Measurements from ENCODE around the gene CLTA. TPM values are rescaled to one million over a fixed set of nuclear protein-coding genes. Genes with fewer than 3 reads are reported as not detected.
A peak's percentile ranks its signal among the peaks of the same experiment; 100 is the strongest.

CLTA gene
- total and polyA plus RNA-seq, 4 donors, result 117 to 191 (median 141) TPM

- peaks cover 0 to 4% of the 10 kb centered on the region in 2 donors for H3K4me1 ChIP-seq (ENCODE audit: control insufficient read depth in 1 of 2, insufficient read depth in 2 of 2, low read length in 2 of 2)
- H3K4me3 ChIP-seq (ENCODE audit: low read length in 2 of 2), result no peak overlapping the region
- intact Hi-C loops (cut with DNase I), result no loop called here
- H3K9me3 ChIP-seq (ENCODE audit: control insufficient read depth, low read length), result no peaks in the 10 kb centered on the region
- WGBS, 2 donors, result 95 to 96% methylated on average over 10 of the region's 10 CpGs
- ATAC-seq (ENCODE audit: low FRiP score) (no peak), DNase-seq (peak in 1 of 2 donors; percentile 32)
- no peak overlapping the region for H3K27ac ChIP-seq (ENCODE audit: low read depth in 1 of 2, low read length in 2 of 2)
- no peaks in the 10 kb centered on the region for H3K36me3 ChIP-seq (ENCODE audit: control insufficient read depth in 1 of 2, insufficient read depth in 2 of 2, low read length in 1 of 2)
- H3K27me3 ChIP-seq (ENCODE audit: control insufficient read depth in 1 of 2, insufficient read depth in 2 of 2, low read length in 1 of 2), result no peaks in the 10 kb centered on the region
Observed at GRCh38 chr9:36146651-36147050, 44.1 kb upstream of the CLTA start.

DNA sequence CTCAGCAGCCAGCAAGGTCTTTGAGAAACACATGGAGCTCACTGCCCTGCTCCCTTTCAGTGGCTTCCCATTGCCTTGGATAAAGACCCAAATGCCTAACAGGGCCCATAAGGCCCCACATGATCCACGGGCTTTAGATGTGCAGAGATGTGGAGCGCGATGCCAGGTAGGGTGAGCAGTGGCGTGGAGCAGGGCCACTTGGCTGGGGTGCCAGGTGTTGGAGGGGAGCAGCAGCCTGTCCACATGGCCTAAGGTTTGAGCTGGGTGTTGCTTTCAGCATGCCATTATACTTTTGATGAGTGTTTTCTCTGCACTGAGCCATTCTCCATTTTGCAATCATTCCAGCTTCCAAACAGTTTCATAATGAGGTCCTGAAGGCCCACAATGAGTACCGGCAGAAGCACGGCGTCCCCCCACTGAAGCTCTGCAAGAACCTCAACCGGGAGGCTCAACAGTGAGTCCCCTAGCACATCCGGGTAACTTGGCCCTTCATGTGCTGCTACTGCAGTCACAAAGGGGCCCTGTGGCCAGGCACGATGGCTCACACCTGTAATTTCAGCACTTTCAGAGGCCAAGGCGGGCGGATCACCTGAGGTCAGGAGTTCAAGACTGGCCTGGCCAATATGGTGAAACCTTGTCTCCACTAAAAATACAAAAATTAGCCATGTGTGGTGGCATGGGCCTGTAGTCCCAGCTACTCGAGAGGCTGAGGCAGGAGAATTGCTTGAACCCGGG is 43.1 kb upstream of the CLTA start:
- H3K27ac ChIP-seq (ENCODE audit: low read depth in 1 of 2, low read length in 2 of 2), result no peak overlapping the region
- no peaks in the 10 kb centered on the region for H3K27me3 ChIP-seq (ENCODE audit: control insufficient read depth in 1 of 2, insufficient read depth in 2 of 2, low read length in 1 of 2)
- DNase-seq (peak in 1 of 2 donors; percentile 73), ATAC-seq (ENCODE audit: low FRiP score) (no peak)
- no peaks in the 10 kb centered on the region for H3K36me3 ChIP-seq (ENCODE audit: control insufficient read depth in 1 of 2, insufficient read depth in 2 of 2, low read length in 1 of 2)
- intact Hi-C loops (cut with DNase I), result loop anchor here in 1 of 2 donors (2.0 kb wide), 1 partner anchor 19 kb away; no protein-coding TSS in a partner anchor
- no peaks in the 10 kb centered on the region for H3K9me3 ChIP-seq (ENCODE audit: control insufficient read depth, low read length)
- no peak overlapping the region for H3K4me3 ChIP-seq (ENCODE audit: low read length in 2 of 2)
- WGBS, 2 donors, result 91% methylated on average over 14 of the region's 14 CpGs
- peaks cover 0 to 4% of the 10 kb centered on the region in 2 donors for H3K4me1 ChIP-seq (ENCODE audit: control insufficient read depth in 1 of 2, insufficient read depth in 2 of 2, low read length in 2 of 2)

GRCh38 chr9:36148311-36149051 is 42.2 kb upstream of the CLTA start:
- H3K4me3 ChIP-seq (ENCODE audit: low read length in 2 of 2), result no peak overlapping the region
- intact Hi-C loops (cut with DNase I), result loop anchor here in 1 of 2 donors (2.0 kb wide), 1 partner anchor 18 kb away; no protein-coding TSS in a partner anchor

GRCh38 chr9:36149197-36149596 is 41.5 kb upstream of the CLTA start:
- H3K9me3 ChIP-seq (ENCODE audit: control insufficient read depth, low read length), result no peaks in the 10 kb centered on the region
- 10 to 37% methylated on average over 4 of the region's 4 CpGs for WGBS, 2 donors
- H3K27ac ChIP-seq (ENCODE audit: low read depth in 1 of 2, low read length in 2 of 2), result peak overlapping the region in 1 of 2 donors; percentile 31
- ATAC-seq (ENCODE audit: low FRiP score) (peak; percentile 30), DNase-seq (no peak)
- H3K36me3 ChIP-seq (ENCODE audit: control insufficient read depth in 1 of 2, insufficient read depth in 2 of 2, low read length in 1 of 2), result no peaks in the 10 kb centered on the region
- H3K4me1 ChIP-seq (ENCODE audit: control insufficient read depth in 1 of 2, insufficient read depth in 2 of 2, low read length in 2 of 2), result peaks cover 0 to 4% of the 10 kb centered on the region in 2 donors
- no peaks in the 10 kb centered on the region for H3K27me3 ChIP-seq (ENCODE audit: control insufficient read depth in 1 of 2, insufficient read depth in 2 of 2, low read length in 1 of 2)
- intact Hi-C loops (cut with DNase I), result loop anchor here in 1 of 2 donors (2.0 kb wide), 1 partner anchor 18 kb away; no protein-coding TSS in a partner anchor
- no peak overlapping the region for H3K4me3 ChIP-seq (ENCODE audit: low read length in 2 of 2)

More at GRCh38 chr9:36148311-36149051, 42.2 kb upstream of the CLTA start:
- ATAC-seq (ENCODE audit: low FRiP score) (peak; percentile 91), DNase-seq (peak; percentile 97 to 99)
- Histone ChIP-seq H3K9me3 (ENCODE audit: control insufficient read depth, low read length) (no peaks in the 10 kb centered on the region), H3K27me3 (ENCODE audit: control insufficient read depth in 1 of 2, insufficient read depth in 2 of 2, low read length in 1 of 2) (no peaks in the 10 kb centered on the region), H3K36me3 (ENCODE audit: control insufficient read depth in 1 of 2, insufficient read depth in 2 of 2, low read length in 1 of 2) (no peaks in the 10 kb centered on the region), H3K4me1 (ENCODE audit: control insufficient read depth in 1 of 2, insufficient read depth in 2 of 2, low read length in 2 of 2) (peaks cover 0 to 4% of the 10 kb centered on the region in 2 donors), H3K27ac (ENCODE audit: low read depth in 1 of 2, low read length in 2 of 2) (peak overlapping the region in 1 of 2 donors; percentile 71)
- WGBS, 2 donors, result 26 to 27% methylated on average over 14 of the region's 14 CpGs

- Histone ChIP-seq H3K36me3 (ENCODE audit: control insufficient read depth in 1 of 2, insufficient read depth in 2 of 2, low read length in 1 of 2) (no peaks in the 10 kb centered on the region), H3K4me1 (ENCODE audit: control insufficient read depth in 1 of 2, insufficient read depth in 2 of 2, low read length in 2 of 2) (peaks cover 0 to 4% of the 10 kb centered on the region in 2 donors), H3K9me3 (ENCODE audit: control insufficient read depth, low read length) (no peaks in the 10 kb centered on the region), H3K27me3 (ENCODE audit: control insufficient read depth in 1 of 2, insufficient read depth in 2 of 2, low read length in 1 of 2) (no peaks in the 10 kb centered on the region), H3K27ac (ENCODE audit: low read depth in 1 of 2, low read length in 2 of 2) (no peak overlapping the region), H3K4me3 (ENCODE audit: low read length in 2 of 2) (no peak overlapping the region)
- 72% methylated on average over 4 of the region's 4 CpGs for WGBS, 2 donors
- ATAC-seq (ENCODE audit: low FRiP score) (no peak), DNase-seq (no peak)
- intact Hi-C loops (cut with DNase I), result no loop called here
Observed at GRCh38 chr9:36150574-36151315, 40.0 kb upstream of the CLTA start.

DNA sequence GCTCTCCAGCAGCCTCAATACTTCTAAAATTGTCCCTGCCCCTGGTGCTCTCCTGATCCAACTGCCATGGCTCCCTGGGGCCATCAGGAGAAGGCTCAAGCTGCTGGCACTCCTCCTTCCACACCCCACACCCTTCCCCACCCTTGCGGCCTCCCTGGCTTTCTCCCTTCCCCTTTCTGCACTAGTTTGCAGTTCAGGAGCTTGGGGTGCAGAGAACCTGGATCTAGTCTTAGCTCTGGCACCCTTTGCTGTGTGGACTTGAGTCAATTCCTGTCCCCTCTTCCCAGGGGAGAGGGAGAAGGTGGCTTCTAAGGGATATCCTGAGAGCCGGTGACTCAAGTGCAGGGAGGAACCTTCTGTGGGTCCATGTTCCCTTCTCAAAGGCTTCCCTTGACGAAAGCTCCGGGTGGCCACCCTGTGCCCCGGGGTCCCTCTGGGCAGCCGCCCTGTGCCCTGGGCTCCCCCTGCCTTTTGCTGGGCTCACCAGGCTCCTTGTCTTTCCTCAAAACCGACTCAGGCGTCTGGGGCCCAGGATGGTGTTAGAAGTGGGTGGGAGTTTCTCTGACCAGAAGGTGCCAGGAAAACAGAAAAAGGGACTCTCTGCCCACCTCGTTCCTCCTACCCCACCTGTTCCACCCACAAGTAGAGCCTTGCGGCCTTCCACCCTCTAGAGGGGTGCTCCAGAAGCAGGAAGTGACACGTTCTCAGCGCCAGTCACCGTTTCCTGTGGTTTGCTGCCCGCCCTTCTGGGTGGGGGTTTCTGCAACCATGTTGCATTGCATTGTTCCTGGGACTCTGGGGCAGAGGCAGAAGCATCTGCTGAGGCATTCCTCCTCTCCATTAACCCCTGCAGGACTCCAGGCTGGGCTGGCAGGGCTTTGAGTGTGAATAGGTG is 39.2 kb upstream of the CLTA start:
- 89% methylated on average over 13 to 14 of the region's 14 CpGs for WGBS, 2 donors
- Histone ChIP-seq H3K9me3 (ENCODE audit: control insufficient read depth, low read length) (no peaks in the 10 kb centered on the region), H3K36me3 (ENCODE audit: control insufficient read depth in 1 of 2, insufficient read depth in 2 of 2, low read length in 1 of 2) (no peaks in the 10 kb centered on the region), H3K27ac (ENCODE audit: low read depth in 1 of 2, low read length in 2 of 2) (no peak overlapping the region), H3K27me3 (ENCODE audit: control insufficient read depth in 1 of 2, insufficient read depth in 2 of 2, low read length in 1 of 2) (no peaks in the 10 kb centered on the region), H3K4me1 (ENCODE audit: control insufficient read depth in 1 of 2, insufficient read depth in 2 of 2, low read length in 2 of 2) (peaks cover 0 to 4% of the 10 kb centered on the region in 2 donors), H3K4me3 (ENCODE audit: low read length in 2 of 2) (no peak overlapping the region)
- peak; percentile 83 to 85 for DNase-seq
- intact Hi-C loops (cut with DNase I), result no loop called here
- ATAC-seq (ENCODE audit: low FRiP score), result peak; percentile 33

GRCh38 chr9:36152741-36153438 is 37.8 kb upstream of the CLTA start:
- Histone ChIP-seq H3K27ac (ENCODE audit: low read depth in 1 of 2, low read length in 2 of 2) (no peak overlapping the region), H3K4me3 (ENCODE audit: low read length in 2 of 2) (no peak overlapping the region), H3K9me3 (ENCODE audit: control insufficient read depth, low read length) (no peaks in the 10 kb centered on the region), H3K36me3 (ENCODE audit: control insufficient read depth in 1 of 2, insufficient read depth in 2 of 2, low read length in 1 of 2) (no peaks in the 10 kb centered on the region), H3K4me1 (ENCODE audit: control insufficient read depth in 1 of 2, insufficient read depth in 2 of 2, low read length in 2 of 2) (peaks cover 0 to 4% of the 10 kb centered on the region in 2 donors), H3K27me3 (ENCODE audit: control insufficient read depth in 1 of 2, insufficient read depth in 2 of 2, low read length in 1 of 2) (no peaks in the 10 kb centered on the region)
- 90 to 91% methylated on average over 10 of the region's 10 CpGs for WGBS, 2 donors
- DNase-seq, result no peak
- no peak for ATAC-seq (ENCODE audit: low FRiP score)
- intact Hi-C loops (cut with DNase I), result no loop called here

Data from aorta (tissue), 5 donors.